SK-N-SH (cell line): ENCODE measurements around the gene INPP5B. TPM values are rescaled to one million over a fixed set of nuclear protein-coding genes. Genes with fewer than 3 reads are reported as not detected.

Experiments
- CTCF ChIA-PET: fragments of 300-600, 350-600 bp; formaldehyde crosslinking; extraction: SDS; loops from one replicate; lab custom pipeline; 2021; lab: Yijun Ruan, JAX
- POLR2A ChIA-PET: fragments of 350-600 bp; sonication (Branson Sonifier 250); formaldehyde crosslinking; extraction: SDS; loops from one replicate; lab custom pipeline; 2020; ENCODE audit warnings: antibody characterized with exemption, inconsistent platforms; lab: Yijun Ruan, JAX
- DNase-seq: peaks from one replicate; pipeline ENCODE4 v3.0.0; 2012
- H2AFZ ChIP-seq: fragments of 200-600 bp; sonication (generic); 2 replicates; pipeline ENCODE4 v1.8.1; 2016; ENCODE audit warnings: antibody characterized with exemption, mild to moderate bottlenecking, low read depth
- H3F3A ChIP-seq: fragments of 200-600 bp; sonication (generic); replicated peaks from 2 replicates; pipeline ENCODE3; 2016; ENCODE audit warnings: antibody characterized with exemption, mild to moderate bottlenecking; ENCODE audit not compliant: insufficient read depth
- H3K27ac ChIP-seq, 2 experiments: fragments of 200-500 bp in 1 of 2; fragments of 200-600 bp in 1 of 2; sonication (Bioruptor generic) in 1 of 2; sonication (generic), shearing (Covaris generic) in 1 of 2; 2 replicates each; pipeline versions ENCODE4 v1.5.1 to v1.6.1; 2014 to 2016; ENCODE audit warnings: low read depth in 2 of 2, inconsistent platforms in 1 of 2, low read length in 1 of 2, mild to moderate bottlenecking in 1 of 2, mixed read lengths in 1 of 2
- H3K27me3 ChIP-seq: fragments of 200-600 bp; sonication (generic), shearing (Covaris generic); 2 replicates; pipeline ENCODE4 v1.6.1; 2016; ENCODE audit warnings: mixed run types; ENCODE audit not compliant: insufficient read depth
- H3K36me3 ChIP-seq, 2 experiments: fragments of 200-500 bp in 1 of 2; fragments of 200-600 bp in 1 of 2; sonication (Bioruptor generic) in 1 of 2; sonication (generic) in 1 of 2; replicated peaks in 1 of 2; 2 replicates each; pipeline versions ENCODE3 to v1.5.1; 2014 to 2016; ENCODE audit warnings: low read length in 1 of 2, mild to moderate bottlenecking in 1 of 2; ENCODE audit not compliant: insufficient read depth in 2 of 2, control insufficient read depth in 1 of 2
- H3K4me1 ChIP-seq, 2 experiments: fragments of 200-500 bp in 1 of 2; fragments of 200-600 bp in 1 of 2; sonication (Bioruptor generic) in 1 of 2; sonication (generic), shearing (Covaris generic) in 1 of 2; 2 replicates each; pipeline versions ENCODE4 v1.5.1 to v1.6.1; 2014 to 2016; ENCODE audit warnings: low read depth in 1 of 2, low read length in 1 of 2, mixed run types in 1 of 2; ENCODE audit not compliant: insufficient read depth in 2 of 2, control insufficient read depth in 1 of 2
- H3K4me2 ChIP-seq: fragments of 200-600 bp; sonication (generic), shearing (Covaris generic); 2 replicates; pipeline ENCODE4 v1.6.1; 2017; ENCODE audit warnings: mixed run types
- H3K4me3 ChIP-seq, 2 experiments: fragments of 200-500 bp in 1 of 2; fragments of 200-600 bp in 1 of 2; sonication (Bioruptor generic) in 1 of 2; sonication (generic), shearing (Covaris generic) in 1 of 2; 2 replicates each; pipeline versions ENCODE4 v1.5.1 to v1.8.1; 2014 to 2016; ENCODE audit warnings: low read depth in 2 of 2, inconsistent platforms in 1 of 2, low read length in 1 of 2, mild to moderate bottlenecking in 1 of 2, mixed read lengths in 1 of 2, moderate library complexity in 1 of 2
- H3K79me2 ChIP-seq: fragments of 200-600 bp; sonication (generic); 2 replicates; pipeline ENCODE4 v1.8.1; 2017; ENCODE audit warnings: mild to moderate bottlenecking; ENCODE audit not compliant: insufficient read depth
- H3K9ac ChIP-seq: fragments of 200-600 bp; sonication (generic); 2 replicates; pipeline ENCODE4 v1.6.1; 2017; ENCODE audit warnings: mixed run types
- H3K9me2 ChIP-seq: fragments of 200-600 bp; sonication (generic); 2 replicates; pipeline ENCODE4 v1.6.1; 2017; ENCODE audit warnings: mixed run types
- H3K9me3 ChIP-seq: fragments of 200-600 bp; sonication (generic); 2 replicates; pipeline ENCODE4 v1.6.1; 2017; ENCODE audit warnings: mixed run types, mild to moderate bottlenecking, moderate library complexity
- H4K20me1 ChIP-seq: fragments of 200-600 bp; sonication (generic); 2 replicates; pipeline ENCODE4 v1.6.1; 2017; ENCODE audit warnings: mild to moderate bottlenecking, mixed run types; ENCODE audit not compliant: insufficient read depth
- ELF1 ChIP-seq: IDR thresholded peaks from 2 replicates; pipeline ENCODE4 v1.4.0; 2012
- FOSL2 ChIP-seq: IDR thresholded peaks from 2 replicates; pipeline ENCODE4 v1.4.0; 2012; ENCODE audit warnings: low read depth, mild to moderate bottlenecking, moderate library complexity, borderline replicate concordance
- FOXJ3 ChIP-seq: sonication (generic); formaldehyde crosslinking; IDR thresholded peaks from 2 replicates; pipeline ENCODE4 v1.5.1; 2020; ENCODE audit warnings: mild to moderate bottlenecking, missing genetic modification reagents
- FOXM1 ChIP-seq: IDR thresholded peaks from 2 replicates; pipeline ENCODE4 v1.4.0; 2012; ENCODE audit warnings: low read depth, mild to moderate bottlenecking
- GABPA ChIP-seq: IDR thresholded peaks from 2 replicates; pipeline ENCODE4 v1.4.0; 2012; ENCODE audit warnings: low read depth, mild to moderate bottlenecking
- IRF3 ChIP-seq: fragments of 150-350 bp; IDR thresholded peaks from 2 replicates; pipeline ENCODE4 v1.6.1; 2016; ENCODE audit warnings: mild to moderate bottlenecking, low read depth, low read length
- MEF2A ChIP-seq: IDR thresholded peaks from 2 replicates; pipeline ENCODE4 v1.4.0; 2012; ENCODE audit warnings: low read depth, borderline replicate concordance
- MXI1 ChIP-seq: IDR thresholded peaks from 2 replicates; pipeline ENCODE4 v1.6.1; 2012; ENCODE audit warnings: mild to moderate bottlenecking, low read depth, low read length, improper control_type of control experiment
- NFIC ChIP-seq: IDR thresholded peaks from 2 replicates; pipeline ENCODE4 v1.4.0; 2012; ENCODE audit warnings: borderline replicate concordance
- POLR2AphosphoS5 ChIP-seq: IDR thresholded peaks from 2 replicates; pipeline ENCODE4 v1.6.1; 2012; ENCODE audit warnings: low read depth, low read length
- RAD21 ChIP-seq: IDR thresholded peaks from 2 replicates; pipeline ENCODE4 v1.6.1; 2012; ENCODE audit warnings: mild to moderate bottlenecking, low read length
- RCOR1 ChIP-seq: fragments of 150-350 bp; IDR thresholded peaks from 2 replicates; pipeline ENCODE4 v1.6.1; 2017; ENCODE audit warnings: antibody characterized with exemption, low read length
- RFX5 ChIP-seq: IDR thresholded peaks from 2 replicates; pipeline ENCODE4 v1.6.1; 2012; ENCODE audit warnings: mild to moderate bottlenecking, improper control_type of control experiment, low read length
- RXRA ChIP-seq: IDR thresholded peaks from 2 replicates; pipeline ENCODE4 v1.4.0; 2012; ENCODE audit warnings: low read depth, mild to moderate bottlenecking, borderline replicate concordance
- SIN3A ChIP-seq: IDR thresholded peaks from 2 replicates; pipeline ENCODE4 v1.6.1; 2012; ENCODE audit warnings: low read depth, mild to moderate bottlenecking, low read length, moderate library complexity, borderline replicate concordance
- SMC3 ChIP-seq: IDR thresholded peaks from 2 replicates; pipeline ENCODE4 v1.6.1; 2012; ENCODE audit warnings: low read depth, low read length, improper control_type of control experiment
- TAF1 ChIP-seq: IDR thresholded peaks from 2 replicates; pipeline ENCODE4 v1.6.1; 2012; ENCODE audit warnings: low read depth, mild to moderate bottlenecking, low read length, moderate library complexity, borderline replicate concordance
- TEAD4 ChIP-seq: IDR thresholded peaks from 2 replicates; pipeline ENCODE4 v1.4.0; 2012; ENCODE audit warnings: mild to moderate bottlenecking, borderline replicate concordance; ENCODE audit not compliant: insufficient read depth
- USF1 ChIP-seq: IDR thresholded peaks from 2 replicates; pipeline ENCODE4 v1.4.0; 2012; ENCODE audit warnings: low read depth, borderline replicate concordance
- USF2 ChIP-seq: fragments of 150-350 bp; IDR thresholded peaks from 2 replicates; pipeline ENCODE4 v1.6.1; 2017; ENCODE audit warnings: antibody characterized with exemption, low read length, low read depth, borderline replicate concordance
- YY1 ChIP-seq: IDR thresholded peaks from 2 replicates; pipeline ENCODE4 v1.4.0; 2012; ENCODE audit warnings: low read depth, mild to moderate bottlenecking
- WGBS: methylation state at CpG from one replicate; pipeline ENCODE4 v1.1.6; 2017; ENCODE audit warnings: low lambda C conversion rate; 5-methylcytosine and 5-hydroxymethylcytosine counted together
- polyA plus RNA-seq, 3 experiments: library from polyadenylated mRNA; depleted of rRNA; stranded (reverse); fragments of >200 nt; gene quantifications; 2 replicates each; pipeline ENCODE4 v1.2.3, GENCODE V29; 2012
- TF ChIP-seq, protein P1 (sequence below): IDR thresholded peaks from 2 replicates; pipeline ENCODE4 v1.4.0; 2012; ENCODE audit warnings: low read depth, borderline replicate concordance
- TF ChIP-seq, protein P2 (sequence below): IDR thresholded peaks from 2 replicates; pipeline ENCODE4 v1.4.0; 2012; ENCODE audit warnings: low read depth

The INPP5B gene
- polyA plus RNA-seq, 1 of the 3 experiments (the other 2 are of a cell fraction), result 10.5 TPM

GRCh38 chr1:37868466-37868865, 78.4 kb downstream of the INPP5B start:
- no peaks in the 10 kb centered on the region for H3K9me2 ChIP-seq
- no peaks in the 10 kb centered on the region for H3K4me1 ChIP-seq
- no peaks in the 10 kb centered on the region for H4K20me1 ChIP-seq
- no peak for DNase-seq
- no peak overlapping the region for H2AFZ ChIP-seq
- H3K9me3 ChIP-seq, result no peaks in the 10 kb centered on the region
- TF ChIP-seq ELF1, result no peak
- TF ChIP-seq TAF1, result no peak
- no peak for TF ChIP-seq FOXM1
- TF ChIP-seq IRF3, result no peak
- TF ChIP-seq FOXJ3 (CRISPR knock-in tag), result no peak
- no peak for TF ChIP-seq SMC3
- TF ChIP-seq FOSL2, result no peak
- TF ChIP-seq POLR2AphosphoS5, result no peak
- no peak for TF ChIP-seq RCOR1
- no peak for TF ChIP-seq GABPA
- no peak overlapping the region for H3K9ac ChIP-seq
- H3K36me3 ChIP-seq, result peaks cover 43 to 47% of the 10 kb centered on the region in 2 experiments
- no peak overlapping the region for H3K4me3 ChIP-seq
- no peak overlapping the region for H3K27ac ChIP-seq
- CTCF ChIA-PET, result no interaction called here
- H3K79me2 ChIP-seq, result no peaks in the 10 kb centered on the region
- no peaks in the 10 kb centered on the region for H3F3A ChIP-seq
- POLR2A ChIA-PET, result no interaction called here
- H3K4me2 ChIP-seq, result no peak overlapping the region
- H3K27me3 ChIP-seq, result no peaks in the 10 kb centered on the region
- WGBS, result 88% methylated on average over 2 of the region's 2 CpGs

GRCh38 chr1:37867784-37868183, 79.1 kb downstream of the INPP5B start:
- CTCF ChIA-PET, result interaction anchor here (0.9 kb wide), 1 partner anchor 18 kb away, joined by 3 read pairs; no protein-coding TSS in a partner anchor
- no peaks in the 10 kb centered on the region for H3K79me2 ChIP-seq
- no peaks in the 10 kb centered on the region for H4K20me1 ChIP-seq
- no peaks in the 10 kb centered on the region for H3K4me1 ChIP-seq
- peaks cover 37 to 41% of the 10 kb centered on the region in 2 experiments for H3K36me3 ChIP-seq
- no peak for TF ChIP-seq MXI1
- TF ChIP-seq YY1, result no peak
- TF ChIP-seq RXRA, result no peak
- TF ChIP-seq MEF2A, result no peak
- TF ChIP-seq, protein P1, sequence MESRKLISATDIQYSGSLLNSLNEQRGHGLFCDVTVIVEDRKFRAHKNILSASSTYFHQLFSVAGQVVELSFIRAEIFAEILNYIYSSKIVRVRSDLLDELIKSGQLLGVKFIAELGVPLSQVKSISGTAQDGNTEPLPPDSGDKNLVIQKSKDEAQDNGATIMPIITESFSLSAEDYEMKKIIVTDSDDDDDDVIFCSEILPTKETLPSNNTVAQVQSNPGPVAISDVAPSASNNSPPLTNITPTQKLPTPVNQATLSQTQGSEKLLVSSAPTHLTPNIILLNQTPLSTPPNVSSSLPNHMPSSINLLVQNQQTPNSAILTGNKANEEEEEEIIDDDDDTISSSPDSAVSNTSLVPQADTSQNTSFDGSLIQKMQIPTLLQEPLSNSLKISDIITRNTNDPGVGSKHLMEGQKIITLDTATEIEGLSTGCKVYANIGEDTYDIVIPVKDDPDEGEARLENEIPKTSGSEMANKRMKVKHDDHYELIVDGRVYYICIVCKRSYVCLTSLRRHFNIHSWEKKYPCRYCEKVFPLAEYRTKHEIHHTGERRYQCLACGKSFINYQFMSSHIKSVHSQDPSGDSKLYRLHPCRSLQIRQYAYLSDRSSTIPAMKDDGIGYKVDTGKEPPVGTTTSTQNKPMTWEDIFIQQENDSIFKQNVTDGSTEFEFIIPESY, result no peak
- TF ChIP-seq NFIC, result no peak
- TF ChIP-seq TEAD4, result no peak
- TF ChIP-seq USF2, result no peak
- TF ChIP-seq RAD21, result no peak
- no peak for TF ChIP-seq SIN3A
- TF ChIP-seq RFX5, result no peak
- TF ChIP-seq, protein P2, sequence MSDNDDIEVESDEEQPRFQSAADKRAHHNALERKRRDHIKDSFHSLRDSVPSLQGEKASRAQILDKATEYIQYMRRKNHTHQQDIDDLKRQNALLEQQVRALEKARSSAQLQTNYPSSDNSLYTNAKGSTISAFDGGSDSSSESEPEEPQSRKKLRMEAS, result no peak
- TF ChIP-seq USF1, result no peak
- TF ChIP-seq, all 33 proteins: peak for 0
- H2AFZ ChIP-seq, result no peak overlapping the region
- DNase-seq, result peak; percentile 20
- 96% methylated on average over 4 of the region's 6 CpGs for WGBS
- H3F3A ChIP-seq, result no peaks in the 10 kb centered on the region
- POLR2A ChIA-PET, result no interaction called here
- no peak overlapping the region for H3K4me2 ChIP-seq
- H3K9me2 ChIP-seq, result no peaks in the 10 kb centered on the region
- no peak overlapping the region for H3K27ac ChIP-seq
- H3K4me3 ChIP-seq, result no peak overlapping the region
- H3K9ac ChIP-seq, result no peak overlapping the region
- no peaks in the 10 kb centered on the region for H3K9me3 ChIP-seq
- H3K27me3 ChIP-seq, result no peaks in the 10 kb centered on the region
